Uterus (tissue), 2 donors: ENCODE results near the gene KLF17.

Source experiments
- POLR2A ChIP-seq, 2 donors: fragments of 450-650 bp; IDR thresholded peaks; one replicate each; pipeline ENCODE4 v1.6.1; 2016; ENCODE audit warnings: antibody characterized with exemption in 2 of 2, mild to moderate bottlenecking in 1 of 2, moderate library complexity in 1 of 2
- TF ChIP-seq, protein P1 (sequence below), 4 experiments: fragments of 200-600 bp in 2 of 4; fragments of 450-650 bp in 2 of 4; sonication (generic) in 2 of 4; IDR thresholded peaks; one replicate each; pipeline ENCODE4 v1.5.1; 2016 to 2019; ENCODE audit warnings: antibody characterized with exemption in 4 of 4, mild to moderate bottlenecking in 2 of 4, moderate library complexity in 1 of 4

DNA sequence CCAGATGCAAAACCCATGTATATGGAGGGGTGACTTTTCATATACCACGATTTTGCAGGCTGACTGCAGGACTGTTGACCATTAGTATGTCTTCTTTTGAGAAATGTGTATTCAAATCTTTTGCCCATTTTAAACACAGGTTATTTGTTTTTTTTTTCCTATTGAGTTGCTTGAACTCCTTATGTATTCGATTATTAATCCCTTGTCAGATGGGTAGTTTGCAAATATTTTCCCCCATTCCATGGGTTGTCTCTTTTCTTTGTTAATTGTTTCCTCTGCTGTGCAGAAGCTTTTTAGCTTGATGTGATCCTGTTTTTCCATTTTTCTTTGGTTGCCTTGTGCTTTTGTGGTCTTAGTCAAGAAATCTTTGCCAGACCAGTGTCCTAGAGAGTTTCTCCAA lies 24.6 kb upstream of the KLF17 start:
- TF ChIP-seq, protein P1, sequence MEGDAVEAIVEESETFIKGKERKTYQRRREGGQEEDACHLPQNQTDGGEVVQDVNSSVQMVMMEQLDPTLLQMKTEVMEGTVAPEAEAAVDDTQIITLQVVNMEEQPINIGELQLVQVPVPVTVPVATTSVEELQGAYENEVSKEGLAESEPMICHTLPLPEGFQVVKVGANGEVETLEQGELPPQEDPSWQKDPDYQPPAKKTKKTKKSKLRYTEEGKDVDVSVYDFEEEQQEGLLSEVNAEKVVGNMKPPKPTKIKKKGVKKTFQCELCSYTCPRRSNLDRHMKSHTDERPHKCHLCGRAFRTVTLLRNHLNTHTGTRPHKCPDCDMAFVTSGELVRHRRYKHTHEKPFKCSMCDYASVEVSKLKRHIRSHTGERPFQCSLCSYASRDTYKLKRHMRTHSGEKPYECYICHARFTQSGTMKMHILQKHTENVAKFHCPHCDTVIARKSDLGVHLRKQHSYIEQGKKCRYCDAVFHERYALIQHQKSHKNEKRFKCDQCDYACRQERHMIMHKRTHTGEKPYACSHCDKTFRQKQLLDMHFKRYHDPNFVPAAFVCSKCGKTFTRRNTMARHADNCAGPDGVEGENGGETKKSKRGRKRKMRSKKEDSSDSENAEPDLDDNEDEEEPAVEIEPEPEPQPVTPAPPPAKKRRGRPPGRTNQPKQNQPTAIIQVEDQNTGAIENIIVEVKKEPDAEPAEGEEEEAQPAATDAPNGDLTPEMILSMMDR (IDR thresholded peaks at IDR 0.05): no peak
- no peak for TF ChIP-seq POLR2A (IDR thresholded peaks at IDR 0.05)
